Measurements from ENCODE around the gene CYLD.

CYLD gene

GRCh38 chr16:50741781-50742575 lies at the start of gene CYLD:
Gene CYLD, plus strand, starts transcription at chr16:50742086. Its CDS starts 7,613 bp downstream, at chr16:50749699.
- H3K4me3 ChIP-seq (ENCODE audit: low read depth, low read length) = peak within 1 kb of the TSS; percentile 66
- DNase-seq (ENCODE audit: low read depth) = peak; percentile 98

GRCh38 chr16:50692644-50692998 lies 49.3 kb upstream of the CYLD start:
- no peak overlapping the region for H3K4me3 ChIP-seq (ENCODE audit: low read depth, low read length)
- no peak for DNase-seq (ENCODE audit: low read depth)
- no peak for TF ChIP-seq CTCF (IDR thresholded peaks at IDR 0.05; ENCODE audit: control insufficient read depth, extremely low read depth, insufficient read depth)

More at GRCh38 chr16:50741781-50742575, at the start of gene CYLD:
- no peak for TF ChIP-seq CTCF (IDR thresholded peaks at IDR 0.05; ENCODE audit: control insufficient read depth, extremely low read depth, insufficient read depth)

GRCh38 chr16:50692999-50693781 lies 48.7 kb upstream of the CYLD start, which contains the start of gene NOD2:
Gene NOD2, plus strand, starts transcription at chr16:50693606. Its CDS starts 5,890 bp downstream, at chr16:50699496.
- DNase-seq (ENCODE audit: low read depth) = no peak
- H3K4me3 ChIP-seq (ENCODE audit: low read depth, low read length) = peak within 1 kb of the TSS; percentile 45

GRCh38 chr16:50694206-50694605 lies 47.7 kb upstream of the CYLD start:
- DNase-seq (ENCODE audit: low read depth) = no peak
- TF ChIP-seq CTCF (IDR thresholded peaks at IDR 0.05; ENCODE audit: control insufficient read depth, extremely low read depth, insufficient read depth) = no peak
- H3K4me3 ChIP-seq (ENCODE audit: low read depth, low read length) = no peak overlapping the region

More at GRCh38 chr16:50692999-50693781, 48.7 kb upstream of the CYLD start, which contains the start of gene NOD2:
- no peak for TF ChIP-seq CTCF (IDR thresholded peaks at IDR 0.05; ENCODE audit: control insufficient read depth, extremely low read depth, insufficient read depth)

- no peak for DNase-seq (ENCODE audit: low read depth)
- TF ChIP-seq CTCF (IDR thresholded peaks at IDR 0.05; ENCODE audit: control insufficient read depth, extremely low read depth, insufficient read depth) = no peak
- no peak overlapping the region for H3K4me3 ChIP-seq (ENCODE audit: low read depth, low read length)
These were observed 46.6 kb upstream of the CYLD start for GRCh38 chr16:50695017-50696000.

- no peak for TF ChIP-seq CTCF (IDR thresholded peaks at IDR 0.05; ENCODE audit: control insufficient read depth, extremely low read depth, insufficient read depth)
- DNase-seq (ENCODE audit: low read depth) = no peak
- no peak overlapping the region for H3K4me3 ChIP-seq (ENCODE audit: low read depth, low read length)
These were observed 45.8 kb upstream of the CYLD start for GRCh38 chr16:50696126-50696525.

Data from LNCaP clone FGC (cell line).